AG09309 (cell line): Measurements from ENCODE around the gene RTL1.

Experiments
- DNase-seq: peaks from one replicate; pipeline ENCODE4 v3.0.0-alpha.2; 2010; ENCODE audit warnings: low read depth
- H3K4me3 ChIP-seq: 2 replicates; pipeline ENCODE4 v1.5.1; 2011; ENCODE audit warnings: mild to moderate bottlenecking, low read depth, low read length, moderate library complexity; ENCODE audit not compliant: control insufficient read depth
- CTCF ChIP-seq: IDR thresholded peaks from 2 replicates; pipeline ENCODE4 v1.5.1; 2011; ENCODE audit warnings: mild to moderate bottlenecking, low read depth, low read length, inconsistent platforms; ENCODE audit not compliant: insufficient read depth, control insufficient read depth; ENCODE audit errors: missing control alignments

Gene RTL1

GRCh38 chr14:100898935-100899883 is 4.3 kb downstream of the RTL1 start:
- DNase-seq = no peak
- no peak overlapping the region for H3K4me3 ChIP-seq
- no peak for TF ChIP-seq CTCF

GRCh38 chr14:100898465-100898864 is 5.1 kb downstream of the RTL1 start:
- H3K4me3 ChIP-seq = no peak overlapping the region
- DNase-seq = no peak
- TF ChIP-seq CTCF = no peak

GRCh38 chr14:100896369-100897060 is 7.0 kb downstream of the RTL1 start:
- DNase-seq = no peak
- TF ChIP-seq CTCF = no peak
- H3K4me3 ChIP-seq = no peak overlapping the region

- DNase-seq = no peak
- TF ChIP-seq CTCF = no peak
- no peak overlapping the region for H3K4me3 ChIP-seq
Observed at GRCh38 chr14:100895411-100895810, 8.1 kb downstream of the RTL1 start.

- TF ChIP-seq CTCF = no peak
- DNase-seq = no peak
- no peak overlapping the region for H3K4me3 ChIP-seq
Observed at GRCh38 chr14:100894416-100894815, 9.1 kb downstream of the RTL1 start.

GRCh38 chr14:100893760-100894159 is 9.8 kb downstream of the RTL1 start:
- no peak overlapping the region for H3K4me3 ChIP-seq
- no peak for DNase-seq
- TF ChIP-seq CTCF = no peak
